B cell (primary cell): ENCODE data around the gene ESR2. TPM values are rescaled to one million over a fixed set of nuclear protein-coding genes. Genes with fewer than 3 reads are reported as not detected.
A peak's percentile ranks its signal among the peaks of the same experiment; 100 is the strongest.

Source experiments
- ATAC-seq: fragments of 200-7000 bp; cut with Tn5 transposase; one replicate; pipeline ENCODE4 v1.10.0; 2021; ENCODE audit warnings: low read depth, mild to moderate bottlenecking, moderate number of reproducible peaks, moderate library complexity
- CTCF ChIA-PET: fragments of 350-600 bp; sonication (Branson Sonifier 250); formaldehyde crosslinking; loops from one replicate; lab custom pipeline; 2021; ENCODE audit warnings: antibody characterized with exemption, inconsistent platforms; lab: Charles Lee
- POLR2A ChIA-PET: fragments of 350-600 bp; sonication (Branson Sonifier 250); formaldehyde crosslinking; loops from one replicate; lab custom pipeline; 2021; ENCODE audit warnings: antibody characterized with exemption; lab: Charles Lee
- DNase-seq: peaks from one replicate; pipeline ENCODE4 v3.0.0; 2013
- H2AFZ ChIP-seq: 2 replicates; pipeline ENCODE4 v1.6.1; 2012; ENCODE audit warnings: mild to moderate bottlenecking, low read depth, low read length; ENCODE audit not compliant: insufficient read depth, poor library complexity, severe bottlenecking
- H3K27ac ChIP-seq, 2 donors: 1 replicate in 1 of 2; 2 replicates in 1 of 2; pipeline ENCODE4 v1.5.1; 2012 to 2013; ENCODE audit warnings: low read length in 2 of 2, mild to moderate bottlenecking in 2 of 2, moderate library complexity in 1 of 2
- H3K27me3 ChIP-seq, 4 experiments: fragments of 200-600 bp in 1 of 4; sonication (generic) in 1 of 4; replicated peaks in 1 of 4; 1 replicate in 2 of 4; 2 replicates in 2 of 4; pipeline versions ENCODE4 v1.6.1 to v1.7.0; 2013 to 2016; ENCODE audit warnings: low read length in 3 of 4, mild to moderate bottlenecking in 2 of 4, mixed read lengths in 1 of 4, moderate library complexity in 1 of 4; ENCODE audit not compliant: insufficient read depth in 4 of 4, control insufficient read depth in 3 of 4; ENCODE audit errors: control extremely low read depth in 1 of 4
- H3K36me3 ChIP-seq, 2 experiments: replicated peaks in 1 of 2; 1 replicate in 1 of 2; 2 replicates in 1 of 2; pipeline versions ENCODE4 v1.6.1 to v1.7.1; 2013; ENCODE audit warnings: low read length in 1 of 2; ENCODE audit not compliant: insufficient read depth in 2 of 2, control insufficient read depth in 1 of 2; ENCODE audit errors: control extremely low read depth in 1 of 2, extremely low read depth in 1 of 2
- H3K4me1 ChIP-seq, 2 donors: fragments of 200-600 bp in 1 of 2; sonication (generic) in 1 of 2; 1 replicate in 1 of 2; 2 replicates in 1 of 2; pipeline versions ENCODE4 v1.5.1 to v1.6.1; 2013 to 2017; ENCODE audit warnings: low read length in 2 of 2; ENCODE audit not compliant: control insufficient read depth in 2 of 2, insufficient read depth in 2 of 2
- H3K4me2 ChIP-seq: replicated peaks from 2 replicates; pipeline ENCODE3; 2012; ENCODE audit warnings: mild to moderate bottlenecking, low read depth, low read length; ENCODE audit not compliant: poor library complexity, severe bottlenecking
- H3K4me3 ChIP-seq, 5 experiments: fragments of 200-600 bp in 1 of 5; sonication (generic) in 1 of 5; 1 replicate in 3 of 5; 2 replicates in 2 of 5; pipeline versions ENCODE4 v1.5.1 to v1.7.0; 2011 to 2016; ENCODE audit warnings: low read length in 4 of 5, mild to moderate bottlenecking in 4 of 5, low read depth in 2 of 5, control low read depth in 1 of 5, moderate library complexity in 1 of 5; ENCODE audit not compliant: insufficient read depth in 1 of 5; ENCODE audit errors: control extremely low read depth in 1 of 5, extremely low read depth in 1 of 5
- H3K79me2 ChIP-seq: fragments of 200-600 bp; sonication (generic); one replicate; pipeline ENCODE4 v1.6.0; 2016; ENCODE audit warnings: low read length; ENCODE audit not compliant: control insufficient read depth, insufficient read depth
- H3K9ac ChIP-seq: fragments of 200-600 bp; sonication (generic); 2 replicates; pipeline ENCODE4 v1.6.1; 2017; ENCODE audit warnings: mild to moderate bottlenecking, low read length, moderate library complexity
- H3K9me3 ChIP-seq, 3 donors: one replicate each; pipeline versions ENCODE4 v1.6.1 to v1.7.1; 2013; ENCODE audit warnings: low read length in 2 of 3; ENCODE audit not compliant: control insufficient read depth in 2 of 3, insufficient read depth in 1 of 3; ENCODE audit errors: control extremely low read depth in 1 of 3
- H4K20me1 ChIP-seq: 2 replicates; pipeline ENCODE4 v1.6.0; 2012; ENCODE audit warnings: mild to moderate bottlenecking, low read length; ENCODE audit not compliant: insufficient read depth, control insufficient read depth, poor library complexity, severe bottlenecking
- H3K27ac Mint-ChIP-seq: one replicate; pipeline ENCODE4 v1.8.0; 2021; ENCODE audit warnings: mixed read lengths
- H3K27me3 Mint-ChIP-seq: one replicate; pipeline ENCODE4 v1.8.0; 2021; ENCODE audit warnings: mixed read lengths
- H3K4me1 Mint-ChIP-seq: one replicate; pipeline ENCODE4 v1.8.0; 2021; ENCODE audit warnings: mixed read lengths
- H3K4me3 Mint-ChIP-seq: one replicate; pipeline ENCODE4 v1.8.0; 2021; ENCODE audit warnings: mixed read lengths
- H3K9me3 Mint-ChIP-seq: one replicate; pipeline ENCODE4 v1.8.0; 2022; ENCODE audit warnings: mixed read lengths; ENCODE audit not compliant: insufficient read depth
- CTCF ChIP-seq: fragments of 200-600 bp; IDR thresholded peaks from one replicate; pipeline ENCODE4 v1.8.0; 2022; ENCODE audit warnings: antibody characterized with exemption, mild to moderate bottlenecking
- EZH2 ChIP-seq: IDR thresholded peaks from 2 replicates; pipeline ENCODE4 v1.6.1; 2012; ENCODE audit warnings: borderline replicate concordance, low read depth, mild to moderate bottlenecking, moderate library complexity, low read length; ENCODE audit not compliant: insufficient read depth, poor library complexity, severe bottlenecking
- WGBS: methylation state at CpG from one replicate; pipeline ENCODE4 v1.1.5; 2013; ENCODE audit warnings: missing lambda C conversion rate; ENCODE audit not compliant: insufficient coverage; 5-methylcytosine and 5-hydroxymethylcytosine counted together
- intact Hi-C: fragments of 100-400 bp; cut with micrococcal nuclease; formaldehyde crosslinking; loops from one replicate; pipeline ENCODE4 v1.10.0; 2022
- polyA plus RNA-seq: library from polyadenylated mRNA; depleted of rRNA; stranded (reverse); fragments of >200 nt; gene quantifications from 2 replicates; pipeline ENCODE4 v1.2.3, GENCODE V29; 2012
- total RNA-seq, 2 donors: library from RNA; stranded (reverse); fragments of 120-200 nt in 1 of 2; gene quantifications; 1 replicate in 1 of 2; 2 replicates in 1 of 2; pipeline versions ENCODE4 v1.2.3 to v1.2.4, GENCODE V29; 2013 to 2022

Gene ESR2
- total and polyA plus RNA-seq, 2 donors (not counting 1 experiment from before 2014, with no cell fraction given): 5.4 to 87.8 TPM

GRCh38 chr14:64178814-64179213 is 115.4 kb downstream of the ESR2 start:
- Histone ChIP-seq H3K4me2 (no peak overlapping the region), H3K27me3 (no peaks in the 10 kb centered on the region), H3K9me3 (peaks cover 0 to 3% (median 0%) of the 10 kb centered on the region in 3 donors), H4K20me1 (no peaks in the 10 kb centered on the region), H3K9ac (no peak overlapping the region), H3K4me3 (no peak overlapping the region), H2AFZ (no peak overlapping the region), H3K79me2 (no peaks in the 10 kb centered on the region), H3K27ac (no peak overlapping the region), H3K36me3 (no peaks in the 10 kb centered on the region), H3K4me1 (no peaks in the 10 kb centered on the region)
- ChIA-PET CTCF (interaction anchor here (1.1 kb wide), 1 partner anchor 17 kb away, joined by 3 read pairs; no protein-coding TSS in a partner anchor), POLR2A (no interaction called here)
- intact Hi-C loops: no loop called here
- no peak overlapping the region for H3K4me3 Mint-ChIP-seq
- no peak for DNase-seq
- H3K9me3 Mint-ChIP-seq: no peaks in the 10 kb centered on the region
- 100% methylated on average over 1 of the region's 3 CpGs for WGBS
- TF ChIP-seq CTCF: no peak
- peaks cover 7% of the 10 kb centered on the region for H3K4me1 Mint-ChIP-seq
- H3K27ac Mint-ChIP-seq: no peak overlapping the region
- H3K27me3 Mint-ChIP-seq: no peaks in the 10 kb centered on the region
- no peak for ATAC-seq

- no peaks in the 10 kb centered on the region for H3K9me3 Mint-ChIP-seq
- Histone ChIP-seq H3K9me3 (no peaks in the 10 kb centered on the region), H2AFZ (no peak overlapping the region), H3K36me3 (no peaks in the 10 kb centered on the region), H3K9ac (no peak overlapping the region), H3K4me3 (no peak overlapping the region), H3K4me2 (no peak overlapping the region), H3K27me3 (no peaks in the 10 kb centered on the region), H3K27ac (no peak overlapping the region), H3K79me2 (no peaks in the 10 kb centered on the region), H3K4me1 (no peaks in the 10 kb centered on the region), H4K20me1 (no peaks in the 10 kb centered on the region)
- peak overlapping the region; percentile 56 for H3K27ac Mint-ChIP-seq
- peaks cover 7% of the 10 kb centered on the region for H3K4me1 Mint-ChIP-seq
- CTCF ChIA-PET: no interaction called here
- ATAC-seq: peak; percentile 24
- DNase-seq: no peak
- TF ChIP-seq EZH2: no peak
- no peak for TF ChIP-seq CTCF
- 100% methylated on average over 1 of the region's 2 CpGs for WGBS
- POLR2A ChIA-PET: no interaction called here
- no peak overlapping the region for H3K4me3 Mint-ChIP-seq
- intact Hi-C loops: no loop called here
- H3K27me3 Mint-ChIP-seq: no peaks in the 10 kb centered on the region
Measured at GRCh38 chr14:64176330-64176729, 117.8 kb downstream of the ESR2 start.
